ENCODE data around the gene AS3MT.
A peak's percentile ranks its signal among the peaks of the same experiment; 100 is the strongest.

AS3MT gene

DNA sequence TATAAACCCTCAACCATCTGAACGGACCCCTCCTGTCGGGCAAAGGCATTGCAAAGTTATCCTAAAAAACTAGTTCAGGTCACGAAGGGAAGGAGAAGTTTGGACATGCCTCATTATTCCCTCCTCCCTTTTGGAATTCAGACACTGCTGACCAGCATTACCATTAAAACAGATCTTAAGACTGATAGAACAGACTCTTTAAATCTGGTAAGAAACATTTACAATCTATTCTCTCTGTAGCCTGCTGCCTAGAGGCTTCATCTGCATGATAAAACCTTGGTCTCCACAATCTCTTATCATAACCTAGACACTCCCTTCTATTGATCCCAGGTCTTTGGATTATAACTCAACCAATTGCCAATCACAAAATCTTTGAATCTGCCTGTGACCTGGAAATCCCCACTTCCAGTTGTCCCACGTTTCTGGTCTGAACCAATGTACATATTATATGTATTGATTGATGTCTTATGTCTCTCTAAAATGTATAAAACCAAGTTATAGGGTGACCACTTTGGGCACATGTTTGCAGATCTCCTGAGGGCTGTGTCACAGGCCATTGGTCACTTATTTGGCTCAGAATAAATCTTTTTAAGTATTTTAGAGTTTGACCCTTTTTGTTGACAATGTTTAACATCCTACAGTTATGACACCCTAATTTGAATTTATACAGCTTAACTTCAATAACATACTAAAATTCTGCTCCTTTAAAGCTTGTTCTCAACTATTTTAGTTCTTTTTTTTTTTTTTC is 25.4 kb downstream of the AS3MT start:
- no peak for DNase-seq (ENCODE audit: low spot score)
- TF ChIP-seq, protein P1, sequence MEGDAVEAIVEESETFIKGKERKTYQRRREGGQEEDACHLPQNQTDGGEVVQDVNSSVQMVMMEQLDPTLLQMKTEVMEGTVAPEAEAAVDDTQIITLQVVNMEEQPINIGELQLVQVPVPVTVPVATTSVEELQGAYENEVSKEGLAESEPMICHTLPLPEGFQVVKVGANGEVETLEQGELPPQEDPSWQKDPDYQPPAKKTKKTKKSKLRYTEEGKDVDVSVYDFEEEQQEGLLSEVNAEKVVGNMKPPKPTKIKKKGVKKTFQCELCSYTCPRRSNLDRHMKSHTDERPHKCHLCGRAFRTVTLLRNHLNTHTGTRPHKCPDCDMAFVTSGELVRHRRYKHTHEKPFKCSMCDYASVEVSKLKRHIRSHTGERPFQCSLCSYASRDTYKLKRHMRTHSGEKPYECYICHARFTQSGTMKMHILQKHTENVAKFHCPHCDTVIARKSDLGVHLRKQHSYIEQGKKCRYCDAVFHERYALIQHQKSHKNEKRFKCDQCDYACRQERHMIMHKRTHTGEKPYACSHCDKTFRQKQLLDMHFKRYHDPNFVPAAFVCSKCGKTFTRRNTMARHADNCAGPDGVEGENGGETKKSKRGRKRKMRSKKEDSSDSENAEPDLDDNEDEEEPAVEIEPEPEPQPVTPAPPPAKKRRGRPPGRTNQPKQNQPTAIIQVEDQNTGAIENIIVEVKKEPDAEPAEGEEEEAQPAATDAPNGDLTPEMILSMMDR (IDR thresholded peaks at IDR 0.05; ENCODE audit: extremely low read depth, missing control alignments), result no peak

DNA sequence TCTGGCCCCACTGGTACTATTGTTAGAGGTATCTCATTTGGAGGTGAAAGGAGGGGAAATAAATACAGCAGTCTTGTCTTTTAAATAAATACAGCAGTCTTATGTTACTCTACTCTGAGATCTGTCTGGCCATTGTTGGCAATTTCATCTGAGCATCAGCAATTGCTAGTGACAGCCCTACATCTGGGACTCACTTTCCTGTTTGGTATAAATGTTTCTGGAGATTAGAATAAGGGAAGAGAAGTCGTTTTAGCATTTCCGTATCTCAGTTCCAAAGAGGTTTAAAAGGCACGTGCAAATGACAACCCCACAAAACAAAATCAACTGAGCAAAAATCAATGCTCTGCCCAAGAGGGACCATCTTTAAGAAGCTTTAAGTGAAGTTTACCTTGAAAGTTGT is 30.7 kb downstream of the AS3MT start:
- DNase-seq (ENCODE audit: low spot score), result no peak
- TF ChIP-seq, protein P1 (IDR thresholded peaks at IDR 0.05; ENCODE audit: extremely low read depth, missing control alignments), result no peak

DNA sequence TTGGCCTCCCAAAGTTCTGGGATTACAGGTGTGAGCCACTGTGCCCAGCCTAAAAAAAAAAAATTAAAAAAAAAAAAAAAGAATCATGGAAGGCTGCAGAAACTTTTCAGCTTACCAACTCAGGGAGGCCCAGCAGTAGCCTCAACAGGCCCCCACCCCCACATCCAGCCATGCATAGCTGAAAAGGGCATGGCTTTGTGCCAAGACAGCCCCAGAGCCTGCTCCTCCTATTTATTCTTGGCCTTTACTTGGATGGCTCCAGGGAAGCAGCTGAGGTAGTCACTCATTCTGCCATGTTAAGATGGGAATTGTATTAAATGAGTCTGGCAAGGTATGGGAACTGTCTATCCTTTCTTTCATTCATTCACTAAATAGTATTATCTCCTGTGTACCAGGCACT is 35.1 kb downstream of the AS3MT start:
- TF ChIP-seq, protein P1 (IDR thresholded peaks at IDR 0.05; ENCODE audit: extremely low read depth, missing control alignments), result no peak
- no peak for DNase-seq (ENCODE audit: low spot score)

DNA sequence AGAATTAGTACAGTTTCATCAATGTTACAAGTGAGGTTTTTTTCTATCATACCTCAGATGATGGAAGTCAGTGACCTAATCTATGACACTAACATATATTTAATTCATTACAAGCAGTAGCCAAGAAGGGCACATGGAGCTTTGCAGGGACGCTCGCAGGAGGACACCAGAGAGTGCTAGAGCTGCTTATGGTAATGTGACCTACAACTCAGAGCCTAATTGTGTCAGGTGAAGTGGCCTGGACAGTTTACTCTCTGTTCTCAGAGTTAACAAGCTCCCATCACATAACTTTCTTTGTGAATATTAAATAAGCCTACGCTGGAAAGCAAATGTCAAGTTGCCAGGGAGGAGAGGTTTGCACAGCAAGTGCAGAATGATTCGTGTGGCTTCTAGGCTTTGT is 37.2 kb downstream of the AS3MT start:
- no peak for DNase-seq (ENCODE audit: low spot score)
- TF ChIP-seq, protein P1 (IDR thresholded peaks at IDR 0.05; ENCODE audit: extremely low read depth, missing control alignments), result no peak

DNA sequence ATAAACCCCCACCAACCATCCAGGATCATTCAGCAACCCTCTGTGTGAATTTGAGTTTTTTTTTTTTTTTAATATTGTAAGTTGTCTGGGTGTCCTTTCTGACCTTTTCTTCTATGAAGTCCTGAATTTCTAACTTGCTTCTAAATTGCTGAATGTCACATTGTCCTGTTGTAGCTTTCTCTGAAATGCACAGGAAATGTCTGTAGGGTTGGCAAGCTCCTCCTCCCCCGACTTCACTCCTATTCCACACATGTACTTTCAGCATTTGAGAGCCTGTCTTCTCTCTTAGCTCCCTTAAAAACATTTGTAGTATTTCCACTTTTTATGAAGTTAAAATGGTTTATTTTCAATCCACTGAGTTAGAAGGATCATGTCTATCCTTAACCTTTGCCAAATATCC is 45.5 kb downstream of the AS3MT start:
- TF ChIP-seq, protein P1 (IDR thresholded peaks at IDR 0.05; ENCODE audit: extremely low read depth, missing control alignments), result no peak
- DNase-seq (ENCODE audit: low spot score), result no peak

DNA sequence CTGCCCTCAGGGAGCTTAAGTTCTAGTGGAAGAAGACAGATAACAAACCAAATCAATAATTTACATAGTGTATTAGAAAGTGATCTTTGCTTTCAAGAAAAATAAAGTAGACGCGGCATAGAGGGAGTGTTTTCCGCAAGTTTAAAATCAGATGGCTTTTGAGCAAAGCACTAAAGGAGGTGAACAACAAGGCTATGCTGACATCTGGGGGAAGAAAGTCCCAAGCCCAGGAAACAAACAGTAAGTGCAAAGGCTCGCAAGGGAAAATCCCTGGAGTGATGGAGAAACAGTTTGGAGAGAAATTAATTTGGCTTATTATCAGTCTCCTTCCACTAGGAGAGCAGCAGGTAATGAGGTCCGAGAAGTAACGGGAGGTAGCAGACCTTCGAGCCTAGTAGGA is 46.9 kb downstream of the AS3MT start:
- TF ChIP-seq, protein P1 (IDR thresholded peaks at IDR 0.05; ENCODE audit: extremely low read depth, missing control alignments), result no peak

DNA sequence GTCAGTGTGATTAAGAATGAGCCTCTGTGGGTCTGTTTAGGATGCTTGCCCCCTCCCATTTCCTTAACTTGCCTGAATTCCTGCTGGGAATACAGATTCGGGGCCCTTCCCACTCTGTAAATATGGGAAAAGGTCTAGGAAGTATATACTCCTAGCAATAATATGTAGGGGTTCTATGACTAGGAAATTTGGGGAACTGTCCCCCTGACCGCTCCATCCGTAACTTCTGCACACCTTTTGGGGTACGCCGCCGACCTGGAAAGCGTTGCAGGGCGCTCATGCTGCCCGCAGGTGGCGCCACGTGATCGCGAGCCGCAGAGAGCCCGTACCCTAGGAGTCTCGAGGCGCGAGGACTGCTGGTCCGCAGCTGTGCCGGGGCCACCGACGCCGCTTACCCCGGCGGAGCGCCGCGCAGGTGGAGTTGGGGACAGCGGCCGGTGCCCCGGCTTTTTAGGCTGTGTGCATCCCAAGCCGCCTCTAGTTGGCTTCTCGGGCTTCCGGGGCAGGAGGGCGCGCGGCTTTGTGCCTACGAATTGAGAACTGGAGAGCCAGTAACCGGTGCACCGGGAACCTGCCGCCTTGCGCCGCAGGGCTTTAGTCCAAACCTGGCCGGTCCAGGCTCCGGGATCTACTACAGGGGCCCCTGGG is 48.2 kb downstream of the AS3MT start:
- TF ChIP-seq, protein P1 (IDR thresholded peaks at IDR 0.05; ENCODE audit: extremely low read depth, missing control alignments), result peak; percentile 99
- peak; percentile 80 for DNase-seq (ENCODE audit: low spot score)

More for the DNA sequence above, 46.9 kb downstream of the AS3MT start:
- DNase-seq (ENCODE audit: low spot score), result no peak
